AG04449 (cell line): ENCODE results near the gene KMT2C.

Experiments used
- CTCF ChIA-PET: fragments of 350-600 bp; formaldehyde crosslinking; extraction: SDS; loops from one replicate; lab custom pipeline; 2021; ENCODE audit warnings: antibody characterized with exemption; lab: Yijun Ruan, JAX
- POLR2A ChIA-PET: fragments of 400-600, 350-600 bp; formaldehyde crosslinking; extraction: SDS; loops from one replicate; lab custom pipeline; 2020; ENCODE audit warnings: antibody characterized with exemption, inconsistent platforms; lab: Yijun Ruan, JAX
- DNase-seq: peaks from one replicate; pipeline ENCODE4 v3.0.0-alpha.2; 2010; ENCODE audit warnings: low read depth, low spot score
- H3K4me3 ChIP-seq: 2 replicates; pipeline ENCODE4 v1.5.1; 2011; ENCODE audit warnings: low read depth, mild to moderate bottlenecking, control low read depth, low read length
- CTCF ChIP-seq: IDR thresholded peaks from one replicate; pipeline ENCODE4 v1.5.1; 2011; ENCODE audit warnings: mild to moderate bottlenecking, moderate library complexity, low read length, control low read depth, inconsistent platforms; ENCODE audit not compliant: insufficient read depth; ENCODE audit errors: missing control alignments

Gene KMT2C

DNA sequence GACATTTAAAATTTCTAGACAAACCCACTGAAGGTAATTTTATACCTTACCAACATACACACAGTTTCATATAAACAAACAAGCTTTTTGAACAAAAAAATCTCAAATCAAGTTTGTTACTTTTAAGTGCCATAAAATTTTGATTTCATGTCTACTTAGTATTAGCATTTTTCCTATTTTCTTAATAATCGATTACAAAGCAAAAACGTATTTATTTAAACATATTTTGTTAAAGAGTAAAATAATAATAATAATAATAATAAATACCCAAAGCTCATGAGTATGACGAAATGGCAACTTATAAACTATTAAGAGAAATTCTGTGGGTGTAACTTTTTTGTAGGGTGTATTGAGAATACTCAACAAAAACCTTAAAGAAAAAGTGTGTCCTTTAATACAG is 232.7 kb downstream of the KMT2C start:
- CTCF ChIA-PET, result interaction anchor here (1.2 to 1.6 kb wide), 3 partner anchors 10 to 91 kb away, joined by 3 to 4 read pairs (median 3); no protein-coding TSS in a partner anchor
- DNase-seq, result no peak
- no peak overlapping the region for H3K4me3 ChIP-seq
- TF ChIP-seq CTCF, result no peak
- POLR2A ChIA-PET, result no interaction called here

DNA sequence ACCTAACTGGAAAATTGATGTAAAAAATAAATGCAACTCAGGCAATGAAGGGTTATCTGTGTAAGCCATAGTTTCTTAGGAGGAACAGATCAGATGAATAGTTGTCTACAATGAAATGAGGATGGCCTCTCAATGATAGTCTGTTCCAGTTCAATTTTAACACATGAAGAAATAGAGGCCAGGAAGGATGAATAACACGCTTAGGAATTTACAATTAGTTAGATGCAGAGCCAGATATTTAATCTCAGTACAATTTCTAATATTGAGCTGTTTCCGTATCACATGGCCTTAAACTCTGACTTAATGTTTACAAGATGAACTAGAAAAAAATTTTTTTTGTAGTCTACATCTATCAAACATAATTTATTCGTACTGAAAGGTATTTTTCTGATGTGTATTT is 233.7 kb downstream of the KMT2C start:
- no peak for TF ChIP-seq CTCF
- POLR2A ChIA-PET, result no interaction called here
- peak; percentile 4 for DNase-seq
- CTCF ChIA-PET, result interaction anchor here (1.2 to 1.3 kb wide), 2 partner anchors 56 to 92 kb away, joined by 3 to 4 read pairs; no protein-coding TSS in a partner anchor
- no peak overlapping the region for H3K4me3 ChIP-seq

DNA sequence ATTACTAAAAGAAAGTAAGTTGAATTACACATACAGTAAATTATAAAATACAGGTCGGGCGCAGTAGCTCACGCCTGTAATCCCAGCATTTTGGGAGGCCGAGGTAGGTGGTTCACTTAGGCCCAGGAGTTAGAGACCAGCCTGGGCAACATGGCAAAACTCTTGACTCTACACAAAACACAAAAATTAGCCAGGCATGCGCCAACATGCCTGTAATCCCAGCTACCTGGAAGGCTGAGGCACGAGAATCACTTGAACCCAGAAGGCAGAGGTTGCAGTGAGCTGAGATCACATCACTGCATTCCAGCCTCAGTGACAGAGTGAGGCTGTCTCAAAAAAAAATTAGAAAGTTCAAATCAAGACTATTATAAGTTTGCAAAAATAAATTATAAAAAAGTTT is 235.4 kb downstream of the KMT2C start:
- CTCF ChIA-PET, result interaction anchor here (1.1 kb wide), 1 partner anchor 20 kb away, joined by 3 read pairs; no protein-coding TSS in a partner anchor
- no peak for DNase-seq
- H3K4me3 ChIP-seq, result no peak overlapping the region
- no peak for TF ChIP-seq CTCF
- POLR2A ChIA-PET, result no interaction called here

DNA sequence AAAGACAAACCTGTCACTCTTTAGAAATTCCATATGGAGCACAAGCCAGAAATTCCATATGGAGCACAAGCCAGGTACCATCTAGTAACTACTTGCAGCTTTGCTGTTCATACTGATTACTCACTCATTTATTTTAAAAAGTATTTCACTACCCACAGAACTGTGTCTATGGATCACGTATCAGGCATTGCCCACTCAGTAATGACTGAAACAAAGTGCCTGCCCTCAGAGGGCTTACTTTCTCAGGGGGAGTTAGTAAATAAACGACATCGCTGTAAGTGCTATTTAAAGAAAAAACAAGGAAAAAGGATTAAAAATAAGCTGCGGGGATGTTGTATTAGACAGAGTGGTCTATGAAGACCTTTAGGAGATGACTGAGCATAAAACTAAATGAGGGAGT is 239.4 kb downstream of the KMT2C start:
- TF ChIP-seq CTCF, result no peak
- CTCF ChIA-PET, result interaction anchor here (1.7 kb wide), 1 partner anchor 511 kb away, joined by 4 read pairs; no protein-coding TSS in a partner anchor
- no peak overlapping the region for H3K4me3 ChIP-seq
- POLR2A ChIA-PET, result no interaction called here
- no peak for DNase-seq

DNA sequence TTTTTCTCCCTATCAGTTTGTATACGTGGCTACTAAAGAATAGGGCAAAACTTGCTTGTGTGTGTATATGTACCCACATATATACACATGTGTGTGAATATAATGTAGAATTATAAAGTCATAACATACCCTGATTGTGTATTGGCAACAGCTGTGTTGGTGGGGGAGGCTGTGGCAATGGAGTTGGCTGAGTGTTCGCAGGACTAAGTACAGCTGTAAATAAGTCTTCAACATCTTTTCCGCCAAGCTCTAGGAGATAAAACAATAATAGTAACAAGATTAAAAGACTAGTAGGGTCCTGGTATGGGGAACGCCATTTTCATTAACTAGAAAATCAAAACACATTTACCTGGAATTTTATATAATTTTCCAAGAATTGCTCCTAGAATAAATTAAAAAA is 241.9 kb downstream of the KMT2C start:
- no peak for DNase-seq
- TF ChIP-seq CTCF, result no peak
- CTCF ChIA-PET, result interaction anchor here (1.0 to 1.2 kb wide), 2 partner anchors 10 to 512 kb away, joined by 3 read pairs; no protein-coding TSS in a partner anchor
- no peak overlapping the region for H3K4me3 ChIP-seq
- POLR2A ChIA-PET, result no interaction called here

DNA sequence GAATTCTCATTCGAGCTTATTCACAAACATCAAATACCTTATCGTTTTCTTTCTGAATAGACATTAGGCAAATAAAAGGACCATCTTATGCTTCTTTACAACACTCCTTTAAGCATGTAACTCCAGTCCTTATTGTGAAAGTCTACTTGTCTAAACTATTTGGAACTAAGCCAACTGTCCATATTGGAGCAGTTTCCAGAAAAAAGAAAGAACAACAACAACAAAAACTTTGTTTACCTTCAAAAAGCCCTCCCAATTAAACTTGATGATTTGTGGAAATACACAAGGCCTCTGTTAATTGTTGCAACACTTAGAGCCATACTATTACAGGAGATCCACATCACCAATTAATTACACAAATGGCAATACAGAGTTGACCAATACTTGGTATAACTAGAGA is 246.7 kb downstream of the KMT2C start:
- no peak for DNase-seq
- ChIA-PET POLR2A (no interaction called here), CTCF (no interaction called here)
- TF ChIP-seq CTCF, result no peak
- no peak overlapping the region for H3K4me3 ChIP-seq
